OCI-LY7 (cell line): ENCODE results near the gene COP1.

Source experiments
- EZH2phosphoT487 ChIP-seq: fragments of 200-600 bp; sonication (generic); IDR thresholded peaks from 2 replicates; pipeline ENCODE4 v1.6.1; 2018; ENCODE audit warnings: low read depth, borderline replicate concordance, mild to moderate bottlenecking, mixed run types, antibody characterized with exemption, low read length, moderate library complexity, mixed read lengths
- TF ChIP-seq, protein P1 (sequence below): fragments of 200-600 bp; sonication (generic); conservative IDR thresholded peaks from 2 replicates; pipeline ENCODE4 v1.5.1; 2014; ENCODE audit warnings: mild to moderate bottlenecking, antibody characterized with exemption, low read length, moderate library complexity, mixed read lengths

DNA sequence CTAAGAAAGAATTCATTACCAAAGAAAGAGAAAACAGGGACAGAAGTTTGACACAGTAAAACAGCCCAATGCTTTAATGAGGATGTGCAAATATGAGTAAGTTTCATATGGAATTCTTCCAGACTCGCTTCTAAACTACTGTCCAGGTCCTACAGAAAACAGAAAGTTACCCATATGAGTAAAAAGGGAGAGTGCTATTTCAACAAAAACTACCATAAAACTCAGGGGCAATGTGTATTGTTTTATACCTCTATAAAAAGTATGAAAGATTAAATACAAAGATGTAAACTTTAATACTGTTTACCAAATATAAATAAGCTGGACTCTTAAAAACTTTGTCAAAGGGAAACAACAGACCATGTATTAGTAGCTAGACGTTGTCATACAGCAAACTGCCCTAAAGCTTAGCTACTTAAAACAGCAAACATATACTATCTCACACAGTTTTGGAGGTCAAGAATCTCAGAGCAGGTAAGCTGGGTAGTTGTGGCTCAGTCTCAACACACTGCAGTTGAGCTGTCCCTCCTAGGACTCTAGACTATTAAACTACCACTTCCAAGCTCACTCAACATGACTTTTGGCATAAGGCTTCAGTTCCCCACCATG, 174.9 kb downstream of the COP1 start:
- TF ChIP-seq, protein P1, sequence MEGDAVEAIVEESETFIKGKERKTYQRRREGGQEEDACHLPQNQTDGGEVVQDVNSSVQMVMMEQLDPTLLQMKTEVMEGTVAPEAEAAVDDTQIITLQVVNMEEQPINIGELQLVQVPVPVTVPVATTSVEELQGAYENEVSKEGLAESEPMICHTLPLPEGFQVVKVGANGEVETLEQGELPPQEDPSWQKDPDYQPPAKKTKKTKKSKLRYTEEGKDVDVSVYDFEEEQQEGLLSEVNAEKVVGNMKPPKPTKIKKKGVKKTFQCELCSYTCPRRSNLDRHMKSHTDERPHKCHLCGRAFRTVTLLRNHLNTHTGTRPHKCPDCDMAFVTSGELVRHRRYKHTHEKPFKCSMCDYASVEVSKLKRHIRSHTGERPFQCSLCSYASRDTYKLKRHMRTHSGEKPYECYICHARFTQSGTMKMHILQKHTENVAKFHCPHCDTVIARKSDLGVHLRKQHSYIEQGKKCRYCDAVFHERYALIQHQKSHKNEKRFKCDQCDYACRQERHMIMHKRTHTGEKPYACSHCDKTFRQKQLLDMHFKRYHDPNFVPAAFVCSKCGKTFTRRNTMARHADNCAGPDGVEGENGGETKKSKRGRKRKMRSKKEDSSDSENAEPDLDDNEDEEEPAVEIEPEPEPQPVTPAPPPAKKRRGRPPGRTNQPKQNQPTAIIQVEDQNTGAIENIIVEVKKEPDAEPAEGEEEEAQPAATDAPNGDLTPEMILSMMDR = no peak
- no peak for TF ChIP-seq EZH2phosphoT487
